HEK293 (cell line): Measurements from ENCODE around the gene TMEM187.

Experiments
- CTCF ChIP-seq: fragments of 450-650 bp; formaldehyde crosslinking; IDR thresholded peaks from 2 replicates; pipeline ENCODE4 v1.5.1; 2016; ENCODE audit warnings: missing biosample characterization, missing genetic modification characterization
- GLIS2 ChIP-seq: fragments of 450-650 bp; formaldehyde crosslinking; IDR thresholded peaks from 2 replicates; pipeline ENCODE4 v1.5.1; 2016; ENCODE audit warnings: missing biosample characterization, missing genetic modification characterization
- KLF16 ChIP-seq: fragments of 450-650 bp; formaldehyde crosslinking; IDR thresholded peaks from 2 replicates; pipeline ENCODE4 v1.5.1; 2017; ENCODE audit warnings: missing biosample characterization, missing genetic modification characterization
- PBX3 ChIP-seq: sonication (generic); formaldehyde crosslinking; IDR thresholded peaks from 2 replicates; pipeline ENCODE4 v1.8.1; 2022; ENCODE audit warnings: mild to moderate bottlenecking, moderate library complexity, missing genetic modification reagents
- TCF7L2 ChIP-seq: IDR thresholded peaks from 2 replicates; pipeline ENCODE4 v1.6.1; 2011; ENCODE audit warnings: low read depth, mild to moderate bottlenecking, inconsistent platforms, low read length, moderate library complexity, borderline replicate concordance
- ZBTB10 ChIP-seq: fragments of 450-650 bp; formaldehyde crosslinking; IDR thresholded peaks from 2 replicates; pipeline ENCODE4 v1.5.1; 2016; ENCODE audit warnings: missing biosample characterization, missing genetic modification characterization
- ZFP69B ChIP-seq: fragments of 450-650 bp; formaldehyde crosslinking; IDR thresholded peaks from 2 replicates; pipeline ENCODE4 v1.5.1; 2016; ENCODE audit warnings: missing biosample characterization, missing genetic modification characterization
- ZNF280C ChIP-seq: fragments of 450-650 bp; formaldehyde crosslinking; IDR thresholded peaks from 2 replicates; pipeline ENCODE4 v1.5.1; 2016; ENCODE audit warnings: missing biosample characterization, missing genetic modification characterization

GRCh38 chrX:154013614-154014360 is 41.2 kb downstream of the TMEM187 start:
- TF ChIP-seq ZFP69B (no peak), KLF16 (tag by site-specific recombination) (no peak), CTCF (tag by site-specific recombination) (peak; percentile 83), TCF7L2 (no peak), GLIS2 (tag by site-specific recombination) (no peak), ZBTB10 (no peak), ZNF280C (tag by site-specific recombination) (no peak), PBX3 (CRISPR knock-in tag) (no peak)
